NCI-H748 (cell line): ENCODE results near the gene KCNC4.

Source experiments
- DNase-seq: peaks from one replicate; lab custom pipeline; 2025; ENCODE audit not compliant: unreplicated experiment; lab: John Stamatoyannopoulos, UW

KCNC4 gene

GRCh38 chr1:110229348-110230001 lies 19.4 kb downstream of the KCNC4 start:
- DNase-seq: no peak

- DNase-seq: no peak
Observed at GRCh38 chr1:110230381-110231199, 20.5 kb downstream of the KCNC4 start.

GRCh38 chr1:110233861-110234260 lies 23.7 kb downstream of the KCNC4 start:
- DNase-seq: no peak

- DNase-seq: no peak
Observed at GRCh38 chr1:110234691-110235090, 24.6 kb downstream of the KCNC4 start.

GRCh38 chr1:110235181-110235833 lies 25.2 kb downstream of the KCNC4 start:
- no peak for DNase-seq

GRCh38 chr1:110235834-110236682 lies 25.9 kb downstream of the KCNC4 start:
- DNase-seq: no peak

GRCh38 chr1:110237386-110238152 lies 27.5 kb downstream of the KCNC4 start:
- DNase-seq: no peak

- DNase-seq: no peak
Observed at GRCh38 chr1:110239441-110240430, 29.6 kb downstream of the KCNC4 start.

GRCh38 chr1:110240476-110241210 lies 30.5 kb downstream of the KCNC4 start:
- DNase-seq: peak; percentile 57

- DNase-seq: no peak
Observed at GRCh38 chr1:110241516-110241915, 31.4 kb downstream of the KCNC4 start.

GRCh38 chr1:110242062-110242461 lies 31.9 kb downstream of the KCNC4 start:
- no peak for DNase-seq

GRCh38 chr1:110242731-110243130 lies 32.6 kb downstream of the KCNC4 start:
- no peak for DNase-seq

GRCh38 chr1:110243146-110243545 lies 33.0 kb downstream of the KCNC4 start:
- DNase-seq: no peak

GRCh38 chr1:110243574-110243973 lies 33.5 kb downstream of the KCNC4 start:
- DNase-seq: peak; percentile 45

GRCh38 chr1:110245876-110246620 lies 35.9 kb downstream of the KCNC4 start:
- no peak for DNase-seq

- no peak for DNase-seq
Observed at GRCh38 chr1:110248746-110249145, 38.6 kb downstream of the KCNC4 start.

- DNase-seq: no peak
Observed at GRCh38 chr1:110249256-110249655, 39.1 kb downstream of the KCNC4 start.

- no peak for DNase-seq
Observed at GRCh38 chr1:110250008-110250407, 39.9 kb downstream of the KCNC4 start.
